Jurkat, Clone E6-1 (cell line): ENCODE results near the gene IFITM1.
"Not testable (repeated sequence)": the region's sequence is repeated elsewhere in the genome, so short reads cannot be mapped to it uniquely, and the experiment has no call there.

ENCODE experiments used
- DNase-seq: peaks from one replicate; pipeline ENCODE4 v3.0.0-alpha.2; 2011; ENCODE audit warnings: low read depth, low spot score
- H3K4me3 ChIP-seq: 2 replicates; pipeline ENCODE4 v1.5.1; 2011; ENCODE audit warnings: mild to moderate bottlenecking, low read length, control low read depth, moderate library complexity

IFITM1 gene

GRCh38 chr11:281486-282161 lies 32.2 kb upstream of the IFITM1 start:
- no peak overlapping the region for H3K4me3 ChIP-seq
- DNase-seq, result no peak

- no peak for DNase-seq
Measured at GRCh38 chr11:282171-282570, 31.7 kb upstream of the IFITM1 start.

GRCh38 chr11:282630-283360 lies 31.0 kb upstream of the IFITM1 start:
- no peak overlapping the region for H3K4me3 ChIP-seq
- DNase-seq, result no peak

More at GRCh38 chr11:282171-282570, 31.7 kb upstream of the IFITM1 start:
- H3K4me3 ChIP-seq, result no peak overlapping the region

- H3K4me3 ChIP-seq, result no peak overlapping the region
Measured at GRCh38 chr11:283405-284104, 30.3 kb upstream of the IFITM1 start.

GRCh38 chr11:284105-285020 lies 29.5 kb upstream of the IFITM1 start:
- no peak for DNase-seq
- no peak overlapping the region for H3K4me3 ChIP-seq

More at GRCh38 chr11:283405-284104, 30.3 kb upstream of the IFITM1 start:
- DNase-seq, result no peak

- no peak overlapping the region for H3K4me3 ChIP-seq
- no peak for DNase-seq
Measured at GRCh38 chr11:285021-285893, 28.6 kb upstream of the IFITM1 start.

GRCh38 chr11:285894-286220 lies 28.0 kb upstream of the IFITM1 start:
- H3K4me3 ChIP-seq, result no peak overlapping the region
- no peak for DNase-seq

- peak; percentile 34 for DNase-seq
Measured at GRCh38 chr11:286977-287820, 26.6 kb upstream of the IFITM1 start.

GRCh38 chr11:287821-288477 lies 25.9 kb upstream of the IFITM1 start:
- H3K4me3 ChIP-seq, result peak overlapping the region; percentile 53
- DNase-seq, result no peak

More at GRCh38 chr11:286977-287820, 26.6 kb upstream of the IFITM1 start:
- not testable (repeated sequence) for H3K4me3 ChIP-seq

GRCh38 chr11:288478-289397 lies 25.1 kb upstream of the IFITM1 start, which contains the start of gene PGGHG:
TSS of gene PGGHG (plus strand) at chr11:289126. CDS start at chr11:289817, 691 bp downstream.
- no peak for DNase-seq
- H3K4me3 ChIP-seq, result peak within 1 kb of the TSS; percentile 53

- no peak for DNase-seq
- peak overlapping the region; percentile 47 for H3K4me3 ChIP-seq
Measured at GRCh38 chr11:289398-289711, 24.5 kb upstream of the IFITM1 start.

- no peak for DNase-seq
- peak overlapping the region; percentile 47 for H3K4me3 ChIP-seq
Measured at GRCh38 chr11:289712-290620, 23.9 kb upstream of the IFITM1 start.

GRCh38 chr11:290621-291231 lies 23.1 kb upstream of the IFITM1 start:
- no peak for DNase-seq
- no peak overlapping the region for H3K4me3 ChIP-seq

- DNase-seq, result no peak
- H3K4me3 ChIP-seq, result no peak overlapping the region
Measured at GRCh38 chr11:291281-292210, 22.3 kb upstream of the IFITM1 start.
